GM18907 (cell line): ENCODE data around the gene SMS.

ENCODE experiments used
- ATAC-seq: cut with Tn5 transposase; IDR thresholded peaks from one replicate; pipeline ENCODE4 v1.9.1; 2021; ENCODE audit warnings: mild to moderate bottlenecking, moderate library complexity; ENCODE audit not compliant: unreplicated experiment

SMS gene

DNA sequence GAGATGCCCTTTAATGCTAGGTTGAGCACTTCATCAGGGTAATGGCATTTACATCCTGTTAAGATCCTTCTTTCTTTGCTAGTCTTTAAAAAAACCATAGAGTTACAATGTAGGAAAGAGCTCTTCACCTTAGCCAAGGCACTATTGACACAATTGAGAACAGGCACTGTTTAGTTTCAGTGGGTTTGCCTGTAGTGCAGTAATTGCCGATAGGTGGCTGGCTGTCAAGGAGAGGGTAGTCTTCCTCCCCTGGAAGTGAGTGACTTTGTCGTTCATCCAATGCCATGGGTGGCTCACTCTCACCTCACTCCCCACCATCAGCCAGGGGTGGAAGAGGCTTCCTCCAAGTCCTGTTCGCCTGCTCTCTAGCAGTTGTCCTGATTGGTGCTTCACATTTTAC, 34.7 kb downstream of the SMS start:
- ATAC-seq = no peak

DNA sequence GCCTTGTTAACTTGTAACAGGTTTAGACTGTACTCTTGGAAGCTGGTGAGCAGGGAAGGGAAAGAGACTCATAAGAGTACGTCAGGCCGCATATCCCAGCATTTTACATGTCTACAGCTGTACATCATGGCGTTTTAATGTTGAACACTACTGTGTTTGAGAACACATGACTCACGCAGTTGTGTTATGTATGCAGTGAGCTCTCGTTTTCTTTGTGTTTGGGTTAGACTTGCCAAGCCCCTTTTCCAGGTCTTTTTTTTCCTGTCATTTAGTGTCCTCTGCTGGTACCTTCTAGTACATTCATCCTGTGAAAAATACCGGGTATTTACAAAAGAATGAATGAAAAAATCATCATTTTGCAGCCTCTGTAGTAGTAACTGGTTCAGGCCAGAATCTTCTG, 35.3 kb downstream of the SMS start:
- no peak for ATAC-seq

DNA sequence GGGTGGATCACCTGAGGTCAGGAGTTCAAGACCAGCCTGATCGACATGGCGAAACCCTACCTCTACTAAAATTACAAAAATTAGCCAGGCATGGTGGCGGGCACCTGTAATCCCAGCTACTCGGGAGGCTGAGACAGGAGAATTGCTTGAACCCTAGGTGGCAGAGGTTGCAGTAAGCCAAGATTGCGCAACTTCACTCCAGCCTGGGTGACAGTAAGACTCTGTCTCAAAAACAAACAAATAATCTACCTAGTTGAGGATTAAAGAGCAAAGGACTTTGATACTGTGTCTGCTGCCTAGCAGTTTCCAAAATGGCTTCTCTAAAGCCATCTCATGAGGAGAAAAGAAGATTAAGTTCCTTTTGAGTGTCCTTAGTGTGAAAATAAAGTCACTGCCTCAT, 37.8 kb downstream of the SMS start:
- no peak for ATAC-seq

DNA sequence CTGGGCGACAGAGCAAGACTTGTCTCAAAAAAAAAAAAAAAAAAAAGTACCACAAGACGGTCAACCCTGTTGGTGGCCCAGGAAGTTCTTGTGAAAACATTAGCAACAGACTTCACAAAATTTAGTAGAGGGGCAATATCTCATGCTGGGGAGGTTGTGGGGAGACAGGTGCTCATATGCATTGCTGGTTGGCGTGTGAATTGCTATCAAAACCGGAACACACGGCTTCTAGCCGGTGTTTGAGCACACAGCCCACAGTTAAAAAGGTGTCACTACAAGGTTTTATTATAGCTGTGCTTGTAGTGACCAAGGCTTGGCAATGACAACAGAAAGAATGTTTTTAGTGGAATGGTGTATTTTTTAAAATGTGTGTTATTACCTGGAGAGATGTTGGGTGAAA, 41.8 kb downstream of the SMS start:
- ATAC-seq = no peak

DNA sequence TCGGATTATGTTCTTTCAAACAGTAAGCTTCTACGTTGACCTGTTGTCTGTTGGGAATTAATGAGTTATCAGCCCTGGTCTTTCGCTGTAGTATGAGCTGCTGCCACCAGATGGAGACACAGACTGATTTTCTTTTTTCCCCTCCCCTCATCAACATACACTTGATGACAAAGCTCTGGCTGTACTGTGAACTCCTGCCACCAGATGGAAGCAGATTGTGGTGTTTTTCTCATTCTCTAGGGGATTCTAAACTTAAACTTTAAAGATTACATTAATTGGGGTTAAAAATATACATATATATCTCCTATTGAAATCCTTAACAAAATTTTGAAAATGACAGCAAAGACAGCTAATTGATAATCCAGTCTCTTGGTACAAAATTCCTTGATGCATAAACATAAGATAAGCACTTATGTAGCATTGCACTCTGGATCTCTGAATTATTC, 44.8 kb downstream of the SMS start:
- ATAC-seq = peak; percentile 91

DNA sequence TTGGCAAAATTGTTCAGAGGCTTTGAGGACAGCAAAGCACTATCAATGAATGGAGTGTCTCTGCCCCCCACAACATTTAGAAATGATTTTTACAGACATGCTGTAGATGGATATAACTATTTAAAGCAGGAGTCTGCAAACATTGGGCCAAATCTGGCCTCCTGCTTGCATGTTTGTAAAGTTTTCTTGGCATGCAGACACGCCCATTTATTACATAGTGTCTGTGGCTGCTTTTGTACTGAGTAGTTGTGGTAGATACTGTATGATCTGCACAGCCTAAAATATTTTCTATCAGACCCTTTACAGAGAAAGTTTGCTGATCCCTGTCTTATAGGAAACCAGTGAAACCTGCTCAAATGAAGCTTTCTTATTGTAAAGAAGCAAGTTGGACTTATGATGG, 46.1 kb downstream of the SMS start:
- no peak for ATAC-seq

DNA sequence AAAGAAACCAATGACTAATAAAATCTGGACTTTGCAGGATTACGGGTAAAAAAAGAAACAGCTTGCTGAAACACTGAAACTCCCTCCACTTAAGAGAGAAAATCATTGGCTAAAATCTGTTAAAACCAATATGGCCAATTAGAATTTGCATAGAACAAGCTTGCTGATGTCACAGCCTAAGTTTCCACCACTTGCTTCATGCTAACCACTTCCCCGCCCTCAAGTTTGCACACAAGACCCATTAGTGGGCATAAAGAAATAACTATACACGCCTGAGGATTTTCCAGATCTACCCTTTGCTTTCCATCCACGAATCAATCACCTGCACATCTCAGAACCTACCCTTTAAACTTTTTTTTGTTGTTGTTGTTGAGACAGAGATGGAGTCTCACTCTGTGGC, 48.9 kb downstream of the SMS start:
- ATAC-seq = peak; percentile 52

DNA sequence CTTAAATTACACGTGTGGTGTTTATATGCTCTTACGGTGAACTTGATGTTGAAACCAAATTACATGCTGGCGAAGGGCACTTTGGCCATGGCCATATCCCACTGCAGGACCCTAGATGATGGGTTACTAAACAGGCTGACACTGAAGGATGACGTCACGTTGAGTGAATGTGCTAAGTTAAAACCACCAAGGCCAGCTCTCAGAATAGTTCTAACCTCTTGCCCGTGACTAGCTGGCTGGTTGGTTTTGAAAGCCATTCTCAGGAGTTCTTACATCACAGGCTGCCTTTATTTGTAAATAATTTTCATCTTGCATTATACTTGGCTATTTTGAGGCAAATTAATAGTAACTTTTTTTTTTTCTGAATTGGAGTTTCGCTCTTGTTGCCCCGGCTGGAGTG, 50.3 kb downstream of the SMS start:
- no peak for ATAC-seq

DNA sequence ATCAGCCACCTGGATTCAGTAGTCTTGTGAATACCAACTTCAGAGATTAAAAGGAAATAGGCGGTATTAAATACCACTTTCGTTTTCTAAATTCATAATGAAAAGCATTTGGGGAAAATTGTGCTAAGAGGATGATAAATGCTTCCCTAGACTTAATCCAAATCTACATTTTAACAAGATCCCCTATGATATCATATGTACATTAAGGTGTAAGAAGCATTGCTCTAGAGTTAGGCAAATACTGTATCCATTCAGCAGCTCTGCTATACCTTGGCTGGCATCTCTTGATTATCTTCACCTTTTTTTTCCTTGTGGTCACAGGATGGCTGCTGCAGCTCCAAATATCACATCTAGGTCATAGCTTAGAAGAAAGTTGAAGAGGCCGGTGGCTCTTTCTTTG, 51.0 kb downstream of the SMS start:
- no peak for ATAC-seq

DNA sequence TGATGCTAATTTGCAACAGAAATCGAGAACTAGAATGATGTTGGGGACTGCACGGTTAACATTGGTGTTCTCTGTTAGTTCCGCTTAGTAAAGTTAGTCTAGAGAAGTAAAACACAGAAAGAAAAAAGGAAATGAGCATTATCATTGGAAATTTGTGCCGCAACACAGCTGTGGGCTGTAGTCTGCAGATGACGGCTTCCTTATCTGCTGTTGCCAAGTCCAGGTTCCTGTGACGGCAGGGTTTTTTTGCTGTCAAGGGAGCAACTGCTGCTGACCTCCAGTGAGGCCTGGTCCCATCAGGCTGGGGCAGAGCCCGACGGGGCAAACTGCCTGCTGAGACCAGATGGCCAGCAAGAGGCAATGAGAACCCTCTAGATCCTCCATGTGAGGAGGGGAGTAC, 52.8 kb downstream of the SMS start:
- peak; percentile 68 for ATAC-seq

DNA sequence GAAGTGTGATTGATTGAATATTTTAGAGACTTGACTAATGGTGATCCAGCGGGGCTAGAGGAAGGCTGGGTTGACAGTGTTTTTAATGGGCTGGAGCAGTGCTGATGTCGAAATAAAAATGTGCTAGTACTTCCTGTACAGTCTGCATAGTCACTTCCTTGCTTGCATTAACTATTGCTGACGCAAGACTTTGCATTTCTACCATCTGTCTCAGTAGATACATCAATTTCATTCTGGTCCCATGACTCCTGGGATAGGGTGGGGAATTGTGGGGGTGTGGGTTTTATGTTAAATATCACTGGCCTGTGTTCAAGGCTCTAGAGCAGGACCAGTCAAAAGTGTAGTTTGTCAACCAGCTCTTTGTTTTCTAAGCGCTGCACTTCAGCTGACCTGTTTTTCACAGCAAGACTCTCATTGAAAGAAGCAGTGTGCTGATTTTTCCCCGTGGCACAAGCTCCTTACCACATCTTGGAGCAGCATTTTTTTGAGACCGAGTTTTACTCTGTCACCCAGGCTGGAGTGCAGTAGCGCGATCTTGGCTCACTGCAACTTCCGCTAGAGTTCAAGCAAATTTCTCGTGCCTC, 56.5 kb downstream of the SMS start:
- ATAC-seq = no peak

DNA sequence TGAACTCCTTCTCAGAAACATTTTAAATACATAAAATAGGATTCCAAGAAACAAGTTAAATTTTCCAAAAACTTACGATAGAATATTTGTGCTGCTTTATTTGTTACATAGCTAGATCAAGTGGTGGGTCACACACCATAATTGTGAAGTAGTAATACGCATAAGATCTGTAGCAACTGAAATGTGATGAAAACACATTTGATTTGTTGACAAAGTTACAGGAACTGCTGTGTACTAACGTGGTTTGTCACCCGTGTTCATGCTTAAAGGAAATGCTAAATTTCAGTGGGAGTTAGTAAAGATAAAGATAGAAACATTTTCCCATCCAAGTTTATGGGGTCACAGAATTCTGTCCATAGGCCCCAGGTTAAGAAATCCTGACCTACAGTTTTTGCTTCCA, 57.5 kb downstream of the SMS start:
- ATAC-seq = no peak

DNA sequence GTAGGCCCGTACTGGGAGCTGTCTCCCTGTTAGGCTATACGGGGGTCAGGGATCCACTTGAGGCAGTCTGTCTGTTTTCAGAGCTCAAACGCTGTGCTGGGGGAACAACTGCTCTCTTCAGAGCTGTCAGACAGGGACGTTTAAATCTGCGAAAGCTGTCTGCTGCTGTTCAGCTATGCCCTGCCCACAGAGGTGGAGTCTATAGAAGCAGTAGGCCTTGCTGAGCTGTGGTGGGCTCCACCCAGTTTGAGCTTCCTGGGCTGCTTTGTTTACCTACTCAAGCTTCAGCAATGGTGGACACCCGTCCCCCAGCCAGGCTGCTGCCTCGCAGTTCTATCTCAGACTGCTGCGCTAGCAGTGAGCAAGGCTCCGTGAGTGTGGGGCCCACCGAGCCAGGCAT, 64.4 kb downstream of the SMS start:
- ATAC-seq = no peak

DNA sequence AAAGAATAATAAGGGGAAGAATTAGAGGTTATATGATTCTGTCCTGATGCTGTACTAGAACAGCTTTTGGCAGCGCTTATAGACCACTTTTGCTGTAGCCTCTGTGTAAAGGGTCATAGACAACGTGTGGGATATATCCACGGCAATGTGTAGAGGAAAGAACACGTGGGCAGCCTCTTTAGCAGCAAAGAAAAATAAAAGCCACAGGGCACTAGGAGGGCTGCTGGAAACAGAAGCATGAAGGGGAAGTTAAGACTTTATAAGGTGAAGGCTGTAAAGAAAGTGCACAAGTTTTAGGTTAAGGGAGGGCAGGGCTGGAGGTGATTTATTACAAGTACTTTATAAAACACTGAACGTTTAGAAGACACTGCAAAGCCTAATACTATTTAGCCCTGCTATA, 71.5 kb downstream of the SMS start:
- ATAC-seq = no peak

DNA sequence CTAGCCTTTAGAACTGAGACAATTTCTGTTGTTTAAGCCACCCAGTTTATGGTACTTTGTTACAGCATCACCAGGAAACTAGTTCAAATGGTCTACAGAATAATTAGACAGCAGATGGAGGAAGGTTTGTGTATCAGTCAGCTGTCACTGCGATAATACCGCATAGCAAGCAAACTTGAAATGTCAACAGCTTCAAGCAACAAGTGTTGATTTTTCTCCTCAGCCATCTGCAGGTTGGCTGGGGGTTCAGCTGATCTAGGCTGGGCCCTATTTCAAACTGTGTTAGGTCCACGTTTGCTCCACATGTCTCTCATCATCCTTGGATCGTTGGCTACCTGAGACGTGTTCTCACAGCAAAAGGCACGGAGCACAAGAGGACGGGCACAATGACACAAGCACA, 72.4 kb downstream of the SMS start:
- ATAC-seq = no peak

DNA sequence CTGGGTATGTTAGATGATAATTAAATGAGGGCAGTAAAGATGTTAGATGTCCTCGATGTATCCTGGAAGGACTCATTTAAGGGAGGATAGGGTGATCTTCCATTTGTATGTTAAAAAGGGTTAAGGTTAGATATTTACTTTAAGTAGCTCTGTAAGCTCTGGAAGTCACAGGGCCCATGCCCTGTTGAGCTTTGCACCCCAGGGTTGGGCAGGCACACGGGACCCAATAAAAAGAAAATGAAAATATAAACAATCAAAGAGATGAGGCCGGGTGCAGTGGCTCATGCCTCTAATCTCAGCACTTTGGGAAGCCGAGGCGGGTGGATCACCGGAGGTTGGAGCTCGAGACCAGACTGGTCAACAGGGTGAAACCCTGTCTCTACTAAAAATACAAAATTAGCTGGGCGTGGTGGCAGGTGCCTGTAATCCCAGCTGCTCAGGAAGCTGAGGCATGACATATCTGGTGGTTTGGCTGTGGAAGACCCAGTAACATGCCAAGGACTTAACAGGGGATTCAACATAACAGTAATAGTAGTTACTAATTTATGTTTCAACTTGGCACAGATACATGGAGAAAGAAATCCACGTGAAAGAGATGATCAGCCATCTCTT, 74.7 kb downstream of the SMS start:
- no peak for ATAC-seq

DNA sequence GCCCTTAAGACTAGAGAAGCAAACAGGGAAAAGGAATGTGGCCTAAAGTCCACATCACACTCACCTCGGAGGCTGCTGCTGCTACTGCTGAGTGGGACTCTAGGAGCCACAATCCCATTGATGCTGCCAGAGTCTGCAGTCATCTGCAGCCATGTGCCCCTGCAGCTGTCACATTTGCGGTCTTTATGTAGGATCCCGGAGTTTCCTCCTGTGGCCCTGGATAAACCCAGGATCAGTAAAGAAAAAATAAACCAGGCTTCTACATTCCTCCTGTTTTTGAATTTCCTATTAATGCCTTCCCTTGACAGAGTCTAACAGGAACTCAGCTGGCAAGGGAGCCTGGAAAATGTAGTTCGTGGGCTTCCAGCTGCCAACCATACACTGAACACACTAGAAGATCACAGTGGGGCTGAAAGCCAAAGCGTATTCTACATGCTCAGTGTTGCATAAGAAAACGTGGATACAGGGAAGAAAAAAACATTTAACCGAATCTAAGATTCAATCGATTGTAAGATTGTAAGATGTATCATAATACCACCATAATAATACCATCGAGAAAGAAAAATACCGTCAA, 81.3 kb downstream of the SMS start:
- ATAC-seq = no peak

DNA sequence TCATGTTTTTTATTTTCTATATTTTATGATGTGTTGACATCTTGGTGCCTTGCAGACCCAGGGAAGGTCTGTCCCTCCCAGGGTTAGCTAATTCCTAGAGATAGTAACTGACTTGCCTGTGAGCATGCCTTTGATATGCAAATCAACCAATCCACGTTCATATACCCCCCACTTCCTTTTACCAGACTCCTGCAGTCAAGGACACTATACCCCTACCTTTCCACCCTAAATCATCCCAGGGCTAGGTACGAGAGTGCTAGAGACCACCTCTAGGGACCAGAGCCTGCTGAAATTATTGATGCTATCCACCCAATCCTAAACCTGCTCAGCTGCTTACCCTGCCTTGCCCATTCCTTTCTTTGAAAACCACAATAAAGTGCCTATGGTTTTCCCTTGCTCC, 84.1 kb downstream of the SMS start:
- no peak for ATAC-seq

DNA sequence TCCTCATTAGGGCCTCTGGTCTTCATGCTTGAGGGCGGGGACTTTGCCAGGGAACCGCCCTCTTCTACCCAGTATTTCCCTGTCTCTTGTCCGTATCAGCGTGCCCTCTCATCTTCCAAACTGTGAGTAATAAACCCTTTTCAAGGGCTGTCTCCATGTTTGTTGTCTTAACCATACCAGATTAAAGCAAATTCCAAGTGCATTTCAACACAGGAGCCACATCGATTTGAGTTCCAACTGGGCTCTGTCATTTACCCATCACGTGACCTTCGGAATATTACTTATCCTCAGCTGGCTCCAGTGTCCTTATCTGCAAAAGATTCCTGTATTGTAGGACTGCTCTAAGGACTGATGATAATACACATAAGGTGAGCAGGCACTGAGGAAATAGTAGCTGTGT, 85.2 kb downstream of the SMS start:
- no peak for ATAC-seq

DNA sequence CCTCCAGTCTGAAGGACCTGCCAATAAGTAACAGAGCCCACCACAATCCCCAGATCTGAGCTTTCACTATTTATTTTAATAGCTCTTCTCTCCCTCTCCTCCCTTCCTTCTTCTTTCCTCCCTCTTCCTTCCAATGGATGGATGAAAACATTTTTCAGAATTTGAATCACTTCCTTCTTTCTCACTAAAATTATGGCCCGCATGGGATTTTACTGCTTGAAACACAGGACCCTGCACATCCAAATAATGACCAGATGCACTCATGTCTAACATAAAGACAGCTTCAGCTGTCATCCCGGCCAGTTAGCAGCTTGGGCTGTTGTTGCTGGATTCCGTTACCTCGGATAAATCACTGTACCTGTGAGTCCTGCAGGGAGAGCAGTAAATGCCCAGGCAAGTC, 86.2 kb downstream of the SMS start:
- no peak for ATAC-seq

DNA sequence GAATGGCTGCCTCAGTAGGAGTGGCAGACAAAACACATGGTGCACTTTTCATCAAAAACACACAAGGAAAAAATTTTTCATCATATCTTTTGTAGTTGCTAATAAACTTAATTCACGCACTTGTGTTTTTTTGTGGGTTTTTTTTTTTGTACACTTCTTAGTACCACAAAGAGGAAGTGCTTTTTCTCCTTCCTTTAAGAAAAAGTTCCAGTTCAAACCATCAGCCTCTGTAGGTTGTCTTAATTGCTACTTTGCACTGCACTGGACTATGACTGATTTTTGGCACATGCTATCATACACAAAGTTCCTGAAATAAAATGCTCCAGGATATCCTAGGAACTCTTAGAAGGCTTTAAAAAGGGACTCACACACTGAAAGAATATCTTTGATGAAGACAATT, 91.6 kb downstream of the SMS start, which contains the start of gene PHEX:
PHEX (plus strand) TSS at position 242 of the 400 bp plus-strand sequence. CDS start 681 bp downstream, outside the sequence.
- ATAC-seq = no peak

DNA sequence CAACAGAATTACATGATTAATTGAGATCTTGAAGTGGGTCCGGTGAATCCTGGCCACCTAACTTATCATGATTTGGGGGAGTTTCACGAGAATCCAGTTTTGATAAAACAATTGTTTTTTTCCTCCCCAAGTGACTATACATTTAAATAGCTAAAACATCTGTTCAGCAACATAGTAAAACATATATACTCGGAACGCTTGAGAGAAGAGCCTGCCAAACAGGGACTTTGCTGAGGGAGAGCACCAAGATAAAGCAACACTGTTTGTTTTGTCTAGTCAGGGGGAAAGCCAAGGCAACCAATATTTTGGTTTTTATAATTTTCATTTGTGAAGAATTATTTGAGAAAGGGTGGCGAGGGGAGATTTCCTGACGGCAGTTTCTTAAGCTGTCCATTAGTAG, 92.0 kb downstream of the SMS start:
- no peak for ATAC-seq

DNA sequence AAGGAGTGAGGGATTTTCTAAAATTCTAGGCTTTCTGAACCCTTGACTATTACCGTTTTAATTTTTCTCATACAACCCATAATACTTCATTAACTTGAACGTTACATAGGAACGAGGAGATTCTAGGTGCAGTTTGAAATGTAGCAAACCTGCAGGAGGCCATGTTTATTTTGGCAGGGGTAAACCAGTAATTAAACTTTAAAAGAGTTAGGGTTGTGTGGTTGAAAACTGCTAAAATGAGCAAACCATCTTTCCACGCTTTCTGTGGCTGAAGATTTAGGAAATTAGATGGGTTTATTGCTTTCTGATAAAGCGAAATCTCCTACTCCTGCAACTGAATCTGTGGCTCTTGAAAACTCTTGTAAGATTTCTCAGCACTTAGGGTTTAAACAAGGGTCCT, 93.3 kb downstream of the SMS start:
- no peak for ATAC-seq
